Epithelial cell of esophagus (primary cell): ENCODE data around the gene NDUFS6.
A peak's percentile ranks its signal among the peaks of the same experiment; 100 is the strongest.

Experiments used
- DNase-seq: peaks from one replicate; pipeline ENCODE4 v3.0.0; 2010; ENCODE audit warnings: low read depth
- H3K4me3 ChIP-seq: 2 replicates; pipeline ENCODE4 v1.5.1; 2011; ENCODE audit warnings: mild to moderate bottlenecking, low read length, control low read depth
- CTCF ChIP-seq: IDR thresholded peaks from 2 replicates; pipeline ENCODE4 v1.5.1; 2011; ENCODE audit warnings: low read depth, mild to moderate bottlenecking, low read length, control low read depth, inconsistent platforms; ENCODE audit not compliant: insufficient read depth; ENCODE audit errors: missing control alignments

The NDUFS6 gene

DNA sequence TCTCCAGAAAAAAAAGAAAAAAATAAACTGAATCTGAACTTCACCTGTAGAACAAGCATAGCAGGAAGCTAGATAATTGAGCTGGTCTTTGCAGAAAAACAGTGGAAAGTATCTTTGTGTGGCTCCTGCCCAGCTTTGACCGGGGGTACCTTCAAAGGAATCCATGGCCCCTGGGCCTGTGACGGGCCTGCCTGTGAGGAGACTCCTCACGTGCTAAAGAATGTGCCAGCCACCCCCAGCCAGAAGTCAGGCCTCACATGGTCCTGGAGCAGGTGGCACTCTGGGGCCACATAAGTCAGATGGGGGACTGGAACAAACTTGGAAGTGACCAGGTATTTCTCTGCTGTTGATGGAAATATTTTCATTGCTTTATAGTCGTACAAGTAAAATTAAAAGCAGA lies 4.1 kb downstream of the NDUFS6 start:
- TF ChIP-seq CTCF = no peak
- no peak overlapping the region for H3K4me3 ChIP-seq
- DNase-seq = no peak

DNA sequence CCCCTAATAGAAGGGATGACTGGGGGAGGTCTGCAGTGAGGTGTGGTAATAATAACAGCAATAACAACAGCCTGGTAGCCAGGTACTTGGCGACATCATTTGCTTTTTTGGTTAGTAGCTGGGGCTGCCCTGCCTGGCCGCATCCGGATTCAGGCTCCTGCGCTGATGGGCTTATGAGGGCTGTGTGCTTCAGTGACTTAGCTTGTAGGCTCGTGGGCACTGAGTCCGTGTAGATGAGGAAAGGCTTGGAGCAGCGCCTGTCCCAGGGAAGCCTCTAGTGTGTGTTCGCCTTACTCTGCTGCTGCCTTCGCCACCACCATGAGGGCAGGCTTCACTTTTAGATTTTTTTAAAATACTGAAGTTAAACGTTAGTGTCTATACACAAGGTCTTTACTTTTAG lies 4.5 kb downstream of the NDUFS6 start:
- H3K4me3 ChIP-seq = no peak overlapping the region
- TF ChIP-seq CTCF = no peak
- no peak for DNase-seq

- TF ChIP-seq CTCF = no peak
- no peak overlapping the region for H3K4me3 ChIP-seq
- DNase-seq = no peak
These were observed 5.0 kb downstream of the NDUFS6 start for GRCh38 chr5:1806199-1806598.

DNA sequence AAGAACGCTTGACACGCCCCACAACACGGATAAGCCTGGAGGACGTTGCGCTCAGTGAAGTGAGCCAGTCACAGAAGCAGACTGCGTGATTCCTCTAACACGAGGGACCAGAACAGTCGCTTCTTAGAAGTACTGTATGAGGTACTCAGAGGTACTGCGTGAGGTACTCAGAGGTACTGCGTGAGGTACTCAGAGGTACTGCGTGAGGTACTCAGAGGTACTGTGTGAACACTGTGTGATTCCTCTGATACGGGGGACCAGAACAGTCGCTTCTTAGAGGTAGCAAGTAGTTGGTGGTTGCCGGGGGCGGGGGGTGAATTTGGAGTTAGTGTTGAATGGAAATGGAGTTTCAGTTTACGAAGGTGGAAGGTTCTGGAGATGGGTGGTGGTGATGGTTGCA lies 5.8 kb downstream of the NDUFS6 start:
- TF ChIP-seq CTCF = no peak
- DNase-seq = no peak
- H3K4me3 ChIP-seq = no peak overlapping the region

DNA sequence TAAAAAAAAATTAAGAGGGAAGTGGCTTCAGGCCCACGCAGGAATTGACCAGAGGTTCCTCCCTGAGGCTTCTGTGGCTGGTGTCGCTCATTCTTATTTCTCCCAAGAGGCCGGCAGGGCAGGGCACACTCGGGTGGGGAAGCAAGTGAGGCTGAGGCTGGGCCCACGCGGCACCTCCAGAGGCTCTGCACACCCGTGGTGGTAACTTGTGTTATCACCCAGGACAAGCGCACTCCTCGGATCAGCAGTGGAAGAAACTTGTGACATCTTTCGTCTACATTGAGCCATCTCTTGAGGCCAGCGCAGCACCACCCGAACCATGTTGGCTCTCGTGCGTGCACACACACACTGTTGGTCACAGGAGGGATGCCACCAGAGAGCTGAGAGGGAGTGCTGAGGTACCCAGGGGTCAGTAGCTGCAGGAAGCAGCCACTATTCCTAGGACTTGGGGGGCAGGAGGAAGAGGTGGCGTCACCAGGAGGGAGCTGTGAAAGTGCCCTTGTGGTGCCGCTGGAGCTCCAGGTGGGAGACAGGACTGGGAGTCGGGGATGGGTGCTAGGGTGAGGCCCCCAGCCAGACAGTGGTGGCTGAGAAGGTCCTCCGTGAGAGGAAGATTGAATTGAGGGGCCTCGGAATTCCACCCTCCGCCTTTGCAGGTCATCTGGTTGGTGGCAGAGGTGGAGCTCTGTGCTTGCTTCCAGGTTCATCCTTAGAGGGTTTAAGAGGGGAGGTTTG lies 6.4 kb downstream of the NDUFS6 start:
- no peak overlapping the region for H3K4me3 ChIP-seq
- no peak for DNase-seq
- no peak for TF ChIP-seq CTCF

DNA sequence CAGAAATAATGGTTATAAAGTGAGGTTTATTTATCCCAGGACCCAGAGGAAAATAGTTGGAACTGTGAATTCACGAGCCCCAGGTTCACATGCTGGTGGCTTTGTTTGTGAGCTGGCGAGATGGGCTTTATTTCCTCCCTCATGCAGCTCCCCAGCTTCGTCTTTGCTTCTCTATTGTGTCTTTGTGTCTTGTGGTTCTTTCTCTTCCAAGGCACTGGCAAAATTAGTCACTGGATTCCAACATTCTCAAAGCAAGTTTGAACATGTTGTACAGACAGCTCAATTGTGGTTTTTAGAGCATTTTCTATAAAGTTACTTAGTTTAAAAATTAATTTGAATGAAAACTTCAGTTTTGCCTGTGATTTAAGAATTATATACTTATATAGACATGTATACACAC lies 7.2 kb downstream of the NDUFS6 start:
- DNase-seq = peak; percentile 87
- no peak for TF ChIP-seq CTCF
- H3K4me3 ChIP-seq = no peak overlapping the region

GRCh38 chr5:1809416-1810035 lies 8.3 kb downstream of the NDUFS6 start:
- no peak for DNase-seq
- TF ChIP-seq CTCF = no peak

More at GRCh38 chr5:1809416-1810035, 8.3 kb downstream of the NDUFS6 start:
- no peak overlapping the region for H3K4me3 ChIP-seq
